ENCODE data around the gene ART5. TPM values are rescaled to one million over a fixed set of nuclear protein-coding genes. Genes with fewer than 3 reads are reported as not detected.

The ART5 gene
- polyA plus RNA-seq, 1 donor from 2014 or later: not detected

DNA sequence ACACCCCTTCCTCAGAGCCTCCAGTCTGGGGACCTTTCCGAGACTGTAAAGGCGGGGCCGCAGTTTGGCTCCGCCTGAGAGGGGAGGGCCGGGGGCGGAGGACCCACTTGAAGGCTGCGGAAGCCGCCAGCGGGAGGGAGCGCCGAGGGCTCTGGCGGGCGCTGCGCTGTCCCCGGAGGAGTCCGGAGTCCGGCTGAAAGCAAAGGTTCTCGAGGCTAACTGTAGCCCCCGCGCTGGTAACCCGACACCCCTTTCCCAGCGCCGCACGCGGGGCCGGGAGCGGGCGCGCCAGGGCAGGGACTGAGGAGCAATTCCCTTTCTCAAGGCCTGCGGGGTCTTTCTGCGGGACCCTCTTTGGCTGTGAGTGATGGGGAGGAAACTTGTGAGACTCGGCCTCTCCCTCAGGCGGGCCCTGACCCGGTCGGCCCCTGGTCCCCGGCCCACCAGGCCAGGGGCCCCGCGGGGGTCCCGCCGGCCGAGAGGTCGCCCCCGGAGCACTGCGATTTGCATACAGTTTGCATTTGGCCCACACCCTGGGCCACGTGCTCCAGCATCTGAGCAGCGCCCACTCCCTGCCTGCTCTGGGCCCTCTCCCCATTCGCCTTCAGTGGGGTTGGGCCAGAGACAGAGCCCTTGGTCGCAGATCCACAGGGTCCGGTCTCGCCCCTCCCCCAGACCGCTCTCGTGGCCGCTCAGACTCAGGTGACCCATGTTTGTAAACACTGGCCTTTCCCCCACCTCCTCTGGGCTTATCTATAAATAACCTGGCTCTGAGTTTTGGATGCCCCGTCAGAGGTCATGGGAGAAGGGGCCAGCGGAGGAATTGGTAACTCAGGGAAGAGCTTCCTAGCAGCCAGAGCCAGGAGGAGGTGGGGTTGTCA, 519 bp upstream of the ART5 start:
- Mint-ChIP-seq H3K4me1 (peaks cover 0 to 3% (median 3%) of the 10 kb centered on the region in 3 donors), H3K36me3 (peaks cover 2% of the 10 kb centered on the region), H3K9me3 (peaks cover 0 to 7% (median 2%) of the 10 kb centered on the region in 3 donors), H3K4me3 (peak overlapping the region in 3 of 4 donors; percentile 65 to 77 (median 75)), H3K27ac (no peak overlapping the region), H3K27me3 (peaks cover 32% of the 10 kb centered on the region)

DNA sequence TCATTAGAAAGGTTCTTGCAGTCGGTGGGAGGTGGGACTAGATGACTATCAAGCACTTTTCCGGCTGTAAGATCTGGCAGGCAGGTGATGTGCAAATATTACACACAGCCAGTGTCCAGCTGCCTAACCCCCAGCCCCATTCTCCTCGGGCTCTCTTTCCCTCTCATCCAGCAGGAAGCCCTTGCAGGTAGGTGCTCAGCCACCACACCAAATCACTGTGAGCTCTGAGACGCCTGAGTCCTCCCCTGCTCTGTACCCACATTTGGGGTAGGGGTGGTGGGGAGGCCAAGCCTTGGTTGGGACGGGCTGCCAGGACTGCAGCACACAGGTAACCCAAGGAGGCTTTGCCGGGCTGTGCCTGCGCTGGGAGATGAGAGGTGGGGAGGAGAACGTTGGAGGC, 601 bp downstream of the ART5 start:
- Mint-ChIP-seq H3K27me3 (peaks cover 32% of the 10 kb centered on the region), H3K36me3 (no peaks in the 10 kb centered on the region), H3K27ac (no peak overlapping the region), H3K9me3 (peaks cover 0 to 7% (median 2%) of the 10 kb centered on the region in 3 donors), H3K4me1 (peaks cover 0 to 3% (median 2%) of the 10 kb centered on the region in 3 donors), H3K4me3 (peak overlapping the region in 3 of 4 donors; percentile 38 to 82 (median 77))

DNA sequence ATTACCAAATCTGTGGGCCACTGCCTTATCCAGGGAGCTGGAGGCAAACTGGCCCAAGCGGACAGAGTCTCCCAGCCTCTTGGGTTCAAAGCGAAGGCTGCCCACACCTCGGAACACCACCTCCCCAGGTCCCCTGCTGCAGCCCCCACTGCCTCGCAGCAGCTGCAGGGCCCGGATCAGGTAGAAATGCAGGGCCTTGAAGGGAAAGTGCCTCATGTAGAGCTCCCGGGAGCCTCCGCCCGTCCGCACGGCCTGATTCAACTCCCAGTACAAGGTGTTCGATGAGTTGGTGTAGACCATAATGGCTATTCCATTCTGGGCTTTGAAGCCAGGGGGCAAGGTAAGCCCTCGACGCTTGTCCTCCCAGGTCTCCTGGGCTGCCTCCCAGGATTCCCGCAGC, 2.0 kb downstream of the ART5 start:
- Mint-ChIP-seq H3K36me3 (no peaks in the 10 kb centered on the region), H3K9me3 (peaks cover 2 to 7% (median 2%) of the 10 kb centered on the region in 3 donors), H3K4me1 (peaks cover 0 to 3% (median 2%) of the 10 kb centered on the region in 3 donors), H3K4me3 (peak overlapping the region in 2 of 4 donors; percentile 22 to 25), H3K27ac (no peak overlapping the region), H3K27me3 (peaks cover 25% of the 10 kb centered on the region)

GRCh38 chr11:3638513-3638912, 3.3 kb downstream of the ART5 start:
- Mint-ChIP-seq H3K27ac (no peak overlapping the region), H3K27me3 (peaks cover 16% of the 10 kb centered on the region), H3K9me3 (peaks cover 0 to 4% (median 0%) of the 10 kb centered on the region in 3 donors), H3K4me3 (no peak overlapping the region), H3K36me3 (no peaks in the 10 kb centered on the region), H3K4me1 (peaks cover 0 to 3% (median 2%) of the 10 kb centered on the region in 3 donors)

DNA sequence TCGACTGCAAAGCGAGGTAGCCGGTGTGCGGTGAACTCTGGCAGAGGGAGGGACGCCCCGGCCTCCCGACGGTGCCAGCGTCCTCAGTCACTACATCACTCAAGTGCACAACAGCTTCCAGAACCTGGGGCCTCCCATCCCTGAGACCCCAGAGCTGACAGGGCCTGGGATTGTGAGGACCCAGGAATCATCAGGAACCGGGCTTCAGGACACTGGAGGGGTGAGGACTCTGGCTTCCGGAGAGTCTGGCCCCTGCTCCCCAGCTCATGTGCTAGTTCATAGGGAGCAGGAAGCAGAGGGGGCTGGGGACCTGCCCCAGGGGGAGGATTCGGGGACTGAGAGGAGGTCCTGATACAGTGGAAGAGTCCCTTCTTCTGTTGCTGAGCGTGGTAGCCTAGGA, 4.6 kb downstream of the ART5 start:
- Mint-ChIP-seq H3K27me3 (peaks cover 8% of the 10 kb centered on the region), H3K4me1 (peaks cover 0 to 2% (median 0%) of the 10 kb centered on the region in 3 donors), H3K4me3 (no peak overlapping the region)

DNA sequence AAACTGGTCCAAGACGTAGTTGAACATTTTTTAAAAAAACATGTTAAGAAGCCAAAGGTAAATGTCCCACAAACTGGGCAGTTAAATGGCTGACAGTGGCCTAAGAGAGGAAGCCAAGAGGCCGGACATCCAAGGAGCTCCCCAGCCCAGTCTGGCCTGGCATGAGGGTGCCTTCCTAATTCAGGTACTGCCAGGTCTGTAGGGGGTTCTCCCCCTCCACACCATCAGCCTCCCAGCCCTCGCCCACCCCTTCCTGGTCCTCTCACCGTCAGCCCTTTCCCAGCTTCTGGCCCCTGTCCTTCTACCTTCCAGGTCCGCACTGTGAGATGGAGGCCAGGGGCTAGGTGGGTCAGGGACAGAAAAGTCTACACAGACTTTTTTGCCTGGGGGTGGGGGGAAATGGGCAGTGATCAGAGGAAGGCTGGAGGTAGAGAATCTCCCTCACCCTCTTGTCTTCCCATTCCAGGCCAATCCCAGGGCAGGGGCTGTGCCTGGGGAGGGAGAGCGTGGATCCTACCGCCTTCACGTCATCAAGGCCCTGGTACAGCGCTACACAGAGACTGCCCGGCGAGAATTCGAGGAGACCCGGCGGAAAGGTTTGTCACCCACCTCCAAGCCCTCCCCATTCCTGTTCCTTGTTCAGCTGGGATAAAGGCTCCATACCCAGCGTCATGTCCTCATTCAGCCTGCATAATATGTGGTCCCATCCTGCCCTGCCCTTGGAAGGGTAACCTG, 6.0 kb downstream of the ART5 start:
- Mint-ChIP-seq H3K36me3 (peaks cover 2% of the 10 kb centered on the region), H3K27me3 (peaks cover 3% of the 10 kb centered on the region), H3K4me1 (peaks cover 0 to 2% (median 0%) of the 10 kb centered on the region in 3 donors)

More for the DNA sequence above, 4.6 kb downstream of the ART5 start:
- Mint-ChIP-seq H3K9me3 (peaks cover 0 to 4% (median 0%) of the 10 kb centered on the region in 3 donors), H3K27ac (no peak overlapping the region), H3K36me3 (peaks cover 2% of the 10 kb centered on the region)

DNA sequence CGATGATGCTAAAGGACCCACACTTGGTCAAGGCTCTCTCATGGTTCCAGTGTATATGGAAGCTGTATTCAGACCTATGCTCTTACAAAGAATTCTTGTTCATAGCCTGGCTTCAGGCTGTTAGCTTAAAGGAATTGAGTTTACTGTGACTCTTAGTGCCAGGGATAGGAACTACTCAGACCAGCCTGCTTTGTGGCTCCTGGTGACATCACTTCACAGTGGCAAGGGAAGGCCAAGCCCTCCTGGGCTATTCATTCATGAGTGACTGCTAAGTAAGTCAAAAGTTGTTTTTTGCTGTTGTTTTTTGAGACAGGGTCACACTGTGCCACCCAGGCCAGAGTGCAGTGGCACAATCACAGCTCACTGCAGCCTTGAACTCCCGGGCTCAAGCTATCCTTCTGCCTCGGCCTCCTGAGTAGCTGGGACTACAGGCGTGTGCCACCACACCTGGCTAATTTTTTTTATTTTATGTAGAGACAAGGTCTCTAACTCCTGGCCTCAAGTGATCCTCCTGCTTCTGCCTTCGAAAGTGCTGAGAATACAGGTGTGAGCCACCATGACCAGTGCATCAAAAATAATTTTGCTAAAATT, 9.6 kb downstream of the ART5 start:
- Mint-ChIP-seq H3K36me3 (peaks cover 2% of the 10 kb centered on the region), H3K27me3 (peaks cover 5% of the 10 kb centered on the region), H3K4me1 (peaks cover 0 to 2% (median 0%) of the 10 kb centered on the region in 3 donors), H3K27ac (no peak overlapping the region), H3K9me3 (peaks cover 0 to 6% (median 0%) of the 10 kb centered on the region in 3 donors), H3K4me3 (no peak overlapping the region)

More for the DNA sequence above, 6.0 kb downstream of the ART5 start:
- Mint-ChIP-seq H3K27ac (no peak overlapping the region), H3K4me3 (no peak overlapping the region), H3K9me3 (peaks cover 0 to 4% (median 0%) of the 10 kb centered on the region in 3 donors)

- Mint-ChIP-seq H3K27me3 (peaks cover 3% of the 10 kb centered on the region), H3K27ac (no peak overlapping the region), H3K9me3 (peaks cover 0 to 6% (median 0%) of the 10 kb centered on the region in 3 donors), H3K4me1 (peaks cover 0 to 3% (median 2%) of the 10 kb centered on the region in 3 donors), H3K4me3 (no peak overlapping the region), H3K36me3 (peaks cover 2% of the 10 kb centered on the region)
Measured at GRCh38 chr11:3631331-3631730, 10.5 kb downstream of the ART5 start.

- H3K4me1 Mint-ChIP-seq: peaks cover 0 to 3% (median 0%) of the 10 kb centered on the region in 3 donors
- no peak overlapping the region for H3K4me3 Mint-ChIP-seq
- H3K9me3 Mint-ChIP-seq: peaks cover 0 to 3% (median 0%) of the 10 kb centered on the region in 3 donors
- H3K36me3 Mint-ChIP-seq: no peaks in the 10 kb centered on the region
- no peak overlapping the region for H3K27ac Mint-ChIP-seq
- peaks cover 2% of the 10 kb centered on the region for H3K27me3 Mint-ChIP-seq
Measured at GRCh38 chr11:3627291-3627690, 14.5 kb downstream of the ART5 start.

DNA sequence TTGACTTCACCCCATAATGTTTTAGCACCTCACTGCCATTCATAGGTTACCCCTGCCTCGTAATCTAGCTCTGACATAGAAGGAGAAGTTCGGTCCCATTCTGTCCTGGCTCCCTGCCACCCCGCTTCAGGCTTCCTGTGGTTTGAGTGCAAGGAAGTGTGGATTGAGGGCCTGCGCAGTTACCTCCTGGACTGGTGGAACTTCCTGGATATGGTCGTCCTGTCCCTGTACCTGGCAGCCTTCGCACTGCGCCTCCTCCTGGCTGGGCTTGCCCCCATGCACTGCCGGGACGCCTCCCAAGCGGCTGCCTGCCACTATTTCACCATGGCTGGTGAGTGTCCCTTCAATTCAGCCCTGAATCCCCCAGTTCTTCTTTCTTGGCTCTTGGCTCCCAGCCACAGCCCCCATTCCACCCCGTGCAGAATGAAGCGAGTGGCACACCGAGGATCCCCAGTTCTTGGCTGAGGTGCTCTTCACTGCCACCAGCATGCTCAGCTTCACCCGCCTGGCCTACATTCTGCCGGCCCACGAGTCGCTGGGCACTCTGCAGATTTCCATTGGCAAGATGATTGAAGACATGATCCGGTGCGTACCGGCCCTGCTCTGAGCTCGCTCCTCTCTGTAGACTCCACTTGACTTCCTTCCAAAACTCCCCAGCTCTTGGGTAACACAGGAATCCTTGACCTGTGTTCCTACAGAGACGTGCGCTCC, 15.4 kb downstream of the ART5 start:
- Mint-ChIP-seq H3K4me3 (no peak overlapping the region), H3K9me3 (peaks cover 0 to 3% (median 0%) of the 10 kb centered on the region in 3 donors), H3K4me1 (peaks cover 0 to 3% (median 0%) of the 10 kb centered on the region in 3 donors), H3K27ac (no peak overlapping the region), H3K27me3 (peaks cover 2% of the 10 kb centered on the region), H3K36me3 (no peaks in the 10 kb centered on the region)

- Mint-ChIP-seq H3K4me3 (no peak overlapping the region), H3K36me3 (no peaks in the 10 kb centered on the region), H3K9me3 (peaks cover 0 to 3% (median 0%) of the 10 kb centered on the region in 3 donors), H3K27ac (no peak overlapping the region), H3K4me1 (peaks cover 0 to 4% (median 3%) of the 10 kb centered on the region in 3 donors), H3K27me3 (peaks cover under 1% of the 10 kb centered on the region)
Measured at GRCh38 chr11:3623767-3624458, 17.9 kb downstream of the ART5 start.

DNA sequence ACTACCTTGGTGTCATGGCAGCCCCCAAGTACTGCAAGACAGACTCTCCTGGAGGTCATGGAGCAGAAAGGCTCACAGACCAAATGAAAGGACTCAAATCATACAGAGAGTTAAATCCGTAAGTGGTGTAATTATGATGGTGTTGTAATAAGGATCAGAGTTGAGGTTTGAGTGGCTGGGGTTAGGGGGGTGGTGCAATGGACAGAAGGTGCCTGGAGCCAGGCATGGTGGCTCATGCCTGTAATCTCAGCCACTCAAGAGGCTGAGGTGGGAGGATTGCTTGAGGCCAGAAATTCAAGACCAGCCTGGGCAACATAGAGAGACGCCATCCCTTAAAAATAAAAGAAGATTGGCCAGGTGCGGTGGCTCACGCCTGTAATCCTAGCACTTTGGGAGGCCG, 18.7 kb downstream of the ART5 start:
- peaks cover 0 to 4% (median 3%) of the 10 kb centered on the region in 3 donors for H3K4me1 Mint-ChIP-seq
- H3K27ac Mint-ChIP-seq: no peak overlapping the region
- no peaks in the 10 kb centered on the region for H3K27me3 Mint-ChIP-seq
- no peaks in the 10 kb centered on the region for H3K36me3 Mint-ChIP-seq
- no peaks in the 10 kb centered on the region for H3K9me3 Mint-ChIP-seq
- no peak overlapping the region for H3K4me3 Mint-ChIP-seq

GRCh38 chr11:3622521-3622920, 19.3 kb downstream of the ART5 start:
- Mint-ChIP-seq H3K27ac (no peak overlapping the region), H3K4me3 (no peak overlapping the region), H3K27me3 (peaks cover 2% of the 10 kb centered on the region), H3K4me1 (peaks cover 0 to 4% (median 3%) of the 10 kb centered on the region in 3 donors), H3K36me3 (no peaks in the 10 kb centered on the region), H3K9me3 (no peaks in the 10 kb centered on the region)

DNA sequence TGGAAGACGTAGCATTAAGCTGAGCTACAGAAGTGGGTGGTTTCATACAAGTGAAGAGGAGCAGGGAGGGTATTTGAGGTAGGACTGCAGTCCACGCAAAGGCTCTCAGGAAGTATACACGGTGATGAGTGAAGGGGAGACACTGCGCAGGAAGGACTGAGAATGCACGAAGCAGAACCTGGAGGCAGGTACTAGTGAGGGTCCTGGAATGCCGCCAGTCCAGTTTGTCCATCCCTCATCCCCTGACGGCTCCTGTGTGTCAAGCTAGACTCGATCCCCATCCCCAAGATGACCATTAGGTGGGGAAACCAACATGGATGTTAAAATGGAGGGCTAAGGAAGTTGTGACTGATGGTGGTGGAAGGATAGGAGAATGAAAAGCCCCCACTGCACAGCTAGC, 23.8 kb downstream of the ART5 start:
- Mint-ChIP-seq H3K27me3 (peaks cover 3% of the 10 kb centered on the region), H3K4me3 (no peak overlapping the region), H3K27ac (peak overlapping the region in 1 of 3 donors; percentile 72)

More for the DNA sequence above, 23.8 kb downstream of the ART5 start:
- peaks cover 0 to 13% (median 11%) of the 10 kb centered on the region in 3 donors for H3K4me1 Mint-ChIP-seq
- H3K9me3 Mint-ChIP-seq: no peaks in the 10 kb centered on the region
- no peaks in the 10 kb centered on the region for H3K36me3 Mint-ChIP-seq
